Loucy (cell line): ENCODE results near the gene PPL.

Experiments
- CTCF ChIP-seq: fragments of 200-600 bp; sonication (generic); conservative IDR thresholded peaks from 2 replicates; pipeline ENCODE4 v1.5.1; 2014; ENCODE audit warnings: mild to moderate bottlenecking, antibody characterized with exemption, low read length
- EZH2phosphoT487 ChIP-seq: fragments of 200-600 bp; IDR thresholded peaks from 2 replicates; pipeline ENCODE4 v1.6.1; 2018; ENCODE audit warnings: antibody characterized with exemption, mild to moderate bottlenecking, moderate library complexity, borderline replicate concordance

- TF ChIP-seq CTCF = no peak
- TF ChIP-seq EZH2phosphoT487 = no peak
These were observed 36.9 kb downstream of the PPL start for GRCh38 chr16:4900036-4900435.
